Loucy (cell line): ENCODE measurements around the gene MBLAC2.

Experiments used
- H2AFZ ChIP-seq: fragments of 200-600 bp; sonication (generic); 2 replicates; pipeline ENCODE4 v1.6.0; 2016; ENCODE audit warnings: antibody characterized with exemption, mild to moderate bottlenecking, low read length, moderate library complexity
- H3F3A ChIP-seq: fragments of 200-600 bp; 2 replicates; pipeline ENCODE4 v1.6.0; 2016; ENCODE audit warnings: antibody characterized with exemption, low read depth, mild to moderate bottlenecking
- H3K27me3 ChIP-seq: fragments of 200-600 bp; sonication (generic); 2 replicates; pipeline ENCODE4 v1.6.1; 2014; ENCODE audit warnings: low read length, mild to moderate bottlenecking; ENCODE audit not compliant: insufficient read depth, poor library complexity, severe bottlenecking
- H3K36me3 ChIP-seq: fragments of 200-600 bp; sonication (generic); 2 replicates; pipeline ENCODE4 v1.6.1; 2016; ENCODE audit warnings: low read length; ENCODE audit not compliant: insufficient read depth
- H3K4me1 ChIP-seq: fragments of 200-600 bp; sonication (generic); 2 replicates; pipeline ENCODE4 v1.5.1; 2014; ENCODE audit warnings: low read length, mild to moderate bottlenecking; ENCODE audit not compliant: insufficient read depth, poor library complexity, severe bottlenecking
- H3K4me2 ChIP-seq: fragments of 200-600 bp; sonication (generic); 2 replicates; pipeline ENCODE4 v1.6.0; 2014; ENCODE audit warnings: antibody characterized with exemption, low read length, low read depth, mild to moderate bottlenecking; ENCODE audit not compliant: poor library complexity, severe bottlenecking
- H3K4me3 ChIP-seq: fragments of 200-600 bp; sonication (generic); 2 replicates; pipeline ENCODE4 v1.5.1; 2014; ENCODE audit warnings: low read length, mild to moderate bottlenecking, mixed read lengths; ENCODE audit not compliant: poor library complexity, severe bottlenecking
- H3K79me2 ChIP-seq: fragments of 200-600 bp; sonication (generic); 2 replicates; pipeline ENCODE4 v1.6.1; 2014; ENCODE audit warnings: low read length; ENCODE audit not compliant: insufficient read depth
- H3K9ac ChIP-seq: fragments of 200-600 bp; sonication (generic); 2 replicates; pipeline ENCODE4 v1.6.0; 2014; ENCODE audit warnings: mild to moderate bottlenecking, low read depth, low read length, moderate library complexity; ENCODE audit not compliant: poor library complexity, severe bottlenecking
- H3K9me2 ChIP-seq: fragments of 200-600 bp; sonication (generic); replicated peaks from 2 replicates; pipeline ENCODE4 v1.6.1; 2016; ENCODE audit warnings: low read depth, low read length, mixed read lengths
- H3K9me3 ChIP-seq: fragments of 200-600 bp; sonication (generic); 2 replicates; pipeline ENCODE4 v1.6.1; 2014; ENCODE audit warnings: mild to moderate bottlenecking, antibody characterized with exemption, low read length, low read depth; ENCODE audit not compliant: insufficient read depth
- H4K20me1 ChIP-seq: fragments of 200-600 bp; sonication (generic); 2 replicates; pipeline ENCODE4 v1.6.0; 2014; ENCODE audit warnings: antibody characterized with exemption, low read length, mild to moderate bottlenecking; ENCODE audit not compliant: insufficient read depth, poor library complexity, severe bottlenecking
- EZH2phosphoT487 ChIP-seq: fragments of 200-600 bp; IDR thresholded peaks from 2 replicates; pipeline ENCODE4 v1.6.1; 2018; ENCODE audit warnings: antibody characterized with exemption, mild to moderate bottlenecking, moderate library complexity, borderline replicate concordance
- TF ChIP-seq, protein P1 (sequence below): fragments of 200-600 bp; sonication (generic); conservative IDR thresholded peaks from 2 replicates; pipeline ENCODE4 v1.5.1; 2014; ENCODE audit warnings: mild to moderate bottlenecking, antibody characterized with exemption, low read length

MBLAC2 gene

DNA sequence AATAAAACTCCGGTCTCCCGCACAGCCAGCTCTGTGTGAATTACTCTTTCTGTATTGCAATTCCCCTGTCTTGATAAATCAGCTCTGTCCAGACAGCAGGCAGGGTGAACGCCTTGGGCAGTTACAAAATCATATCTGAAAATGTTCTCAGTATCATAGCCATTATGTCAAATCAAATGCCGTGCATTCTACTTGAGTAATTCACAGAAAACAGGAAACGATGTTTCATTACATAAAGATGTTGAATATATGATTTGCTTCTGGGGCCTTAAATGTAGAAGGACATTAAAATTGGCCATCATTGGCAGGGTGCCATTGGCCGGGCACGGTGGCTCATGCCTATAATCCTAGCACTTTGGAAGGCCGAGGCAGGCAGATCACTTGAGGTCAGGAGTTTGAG, 8.6 kb upstream of the MBLAC2 start:
- TF ChIP-seq, protein P1, sequence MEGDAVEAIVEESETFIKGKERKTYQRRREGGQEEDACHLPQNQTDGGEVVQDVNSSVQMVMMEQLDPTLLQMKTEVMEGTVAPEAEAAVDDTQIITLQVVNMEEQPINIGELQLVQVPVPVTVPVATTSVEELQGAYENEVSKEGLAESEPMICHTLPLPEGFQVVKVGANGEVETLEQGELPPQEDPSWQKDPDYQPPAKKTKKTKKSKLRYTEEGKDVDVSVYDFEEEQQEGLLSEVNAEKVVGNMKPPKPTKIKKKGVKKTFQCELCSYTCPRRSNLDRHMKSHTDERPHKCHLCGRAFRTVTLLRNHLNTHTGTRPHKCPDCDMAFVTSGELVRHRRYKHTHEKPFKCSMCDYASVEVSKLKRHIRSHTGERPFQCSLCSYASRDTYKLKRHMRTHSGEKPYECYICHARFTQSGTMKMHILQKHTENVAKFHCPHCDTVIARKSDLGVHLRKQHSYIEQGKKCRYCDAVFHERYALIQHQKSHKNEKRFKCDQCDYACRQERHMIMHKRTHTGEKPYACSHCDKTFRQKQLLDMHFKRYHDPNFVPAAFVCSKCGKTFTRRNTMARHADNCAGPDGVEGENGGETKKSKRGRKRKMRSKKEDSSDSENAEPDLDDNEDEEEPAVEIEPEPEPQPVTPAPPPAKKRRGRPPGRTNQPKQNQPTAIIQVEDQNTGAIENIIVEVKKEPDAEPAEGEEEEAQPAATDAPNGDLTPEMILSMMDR, result no peak
- no peak for TF ChIP-seq EZH2phosphoT487
- no peaks in the 10 kb centered on the region for H3K79me2 ChIP-seq
- no peak overlapping the region for H3K4me2 ChIP-seq
- H3K9me2 ChIP-seq, result no peaks in the 10 kb centered on the region
- H3K36me3 ChIP-seq, result no peaks in the 10 kb centered on the region
- H3K9ac ChIP-seq, result no peak overlapping the region
- H3F3A ChIP-seq, result no peaks in the 10 kb centered on the region
- H3K4me3 ChIP-seq, result no peak overlapping the region
- H3K9me3 ChIP-seq, result no peaks in the 10 kb centered on the region
- H4K20me1 ChIP-seq, result no peaks in the 10 kb centered on the region
- H3K4me1 ChIP-seq, result peaks cover 3% of the 10 kb centered on the region
- no peaks in the 10 kb centered on the region for H3K27me3 ChIP-seq
- no peak overlapping the region for H2AFZ ChIP-seq

DNA sequence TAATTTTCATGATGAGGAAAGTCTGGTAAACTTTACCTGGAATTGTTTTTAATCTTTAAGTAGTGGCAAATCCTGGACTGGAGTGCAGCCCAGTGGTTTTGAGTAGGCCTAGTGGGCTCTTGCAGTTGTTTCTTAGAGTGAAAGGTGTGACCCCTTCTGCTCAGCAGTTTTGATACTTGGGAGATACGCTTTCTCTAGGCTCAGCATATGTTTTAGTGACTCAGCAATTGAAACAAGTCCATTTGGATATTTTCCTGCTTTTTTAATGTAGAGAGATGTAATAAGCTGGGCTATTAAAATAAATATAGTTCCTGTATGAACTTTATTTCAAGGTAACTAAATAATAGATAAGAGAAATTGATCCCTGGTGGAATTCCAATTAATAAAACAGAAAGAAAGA, 6.1 kb upstream of the MBLAC2 start:
- Histone ChIP-seq H3K79me2 (no peaks in the 10 kb centered on the region), H3K9ac (no peak overlapping the region), H3K4me2 (no peak overlapping the region), H3K36me3 (no peaks in the 10 kb centered on the region), H3K4me3 (no peak overlapping the region), H3K9me2 (no peaks in the 10 kb centered on the region), H4K20me1 (no peaks in the 10 kb centered on the region), H3F3A (no peaks in the 10 kb centered on the region), H3K27me3 (no peaks in the 10 kb centered on the region), H3K9me3 (no peaks in the 10 kb centered on the region), H3K4me1 (peaks cover 21% of the 10 kb centered on the region), H2AFZ (no peak overlapping the region)
- TF ChIP-seq, protein P1, result no peak
- TF ChIP-seq EZH2phosphoT487, result no peak

DNA sequence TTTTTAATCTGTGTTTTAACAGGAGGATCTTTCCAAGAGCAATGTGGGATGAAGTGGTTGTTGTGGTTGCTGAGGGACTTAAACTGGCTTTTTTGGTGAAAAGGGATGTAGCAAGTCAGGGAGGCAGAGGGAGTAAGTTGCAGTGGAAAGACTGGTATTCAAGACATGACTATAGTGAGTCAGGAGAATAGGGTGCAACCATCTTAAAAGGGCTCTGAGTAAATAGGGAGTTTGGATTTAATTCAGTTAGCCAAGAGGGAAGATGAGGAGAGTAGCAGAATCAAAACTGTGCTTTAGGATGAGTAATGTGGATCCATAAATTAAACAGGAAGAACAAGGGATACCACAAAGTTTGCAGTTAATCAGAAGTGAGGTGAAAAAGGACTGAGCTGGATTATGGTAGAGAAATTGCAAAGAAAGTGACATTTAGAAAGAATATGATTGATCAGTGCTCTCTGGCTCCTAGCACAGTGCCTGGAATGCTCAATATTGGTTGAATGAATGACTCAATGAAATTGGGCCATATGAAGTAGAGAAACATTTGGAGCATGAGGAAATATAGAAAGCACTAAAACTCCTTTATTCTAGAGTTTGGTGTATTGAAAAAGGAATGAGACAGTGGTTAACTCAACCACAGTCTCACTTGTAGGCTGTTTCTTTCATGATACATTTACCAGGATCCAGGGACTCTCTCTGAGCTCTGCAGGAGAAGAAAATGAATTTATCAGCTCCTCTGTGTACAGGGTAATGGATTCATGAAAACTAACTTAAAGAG, 5.2 kb upstream of the MBLAC2 start:
- H3F3A ChIP-seq, result no peaks in the 10 kb centered on the region
- H2AFZ ChIP-seq, result no peak overlapping the region
- peaks cover 21% of the 10 kb centered on the region for H3K4me1 ChIP-seq
- no peaks in the 10 kb centered on the region for H3K9me3 ChIP-seq
- no peak overlapping the region for H3K4me3 ChIP-seq
- H3K36me3 ChIP-seq, result no peaks in the 10 kb centered on the region
- no peak overlapping the region for H3K4me2 ChIP-seq
- TF ChIP-seq EZH2phosphoT487, result no peak
- TF ChIP-seq, protein P1, result no peak
- H3K9me2 ChIP-seq, result no peaks in the 10 kb centered on the region
- H4K20me1 ChIP-seq, result no peaks in the 10 kb centered on the region
- H3K79me2 ChIP-seq, result no peaks in the 10 kb centered on the region
- H3K27me3 ChIP-seq, result no peaks in the 10 kb centered on the region
- no peak overlapping the region for H3K9ac ChIP-seq
